HG03521 (cell line): ENCODE measurements around the gene PPP6R2.

Experiments
- ATAC-seq: cut with Tn5 transposase; IDR thresholded peaks from one replicate; pipeline ENCODE4 v1.9.1; 2021; ENCODE audit warnings: mild to moderate bottlenecking, moderate library complexity; ENCODE audit not compliant: unreplicated experiment

The PPP6R2 gene

GRCh38 chr22:50304528-50305392, 38.4 kb upstream of the PPP6R2 start:
- no peak for ATAC-seq

- ATAC-seq: no peak
Observed at GRCh38 chr22:50305393-50305922, 37.7 kb upstream of the PPP6R2 start.

GRCh38 chr22:50305923-50306566, 37.1 kb upstream of the PPP6R2 start:
- no peak for ATAC-seq

GRCh38 chr22:50306753-50307749, 36.1 kb upstream of the PPP6R2 start, which contains the start of gene PLXNB2:
Gene PLXNB2, minus strand, starts transcription at chr22:50307646. Its CDS starts 17,062 bp downstream, at chr22:50290584.
- peak; percentile 35 for ATAC-seq

- no peak for ATAC-seq
Observed at GRCh38 chr22:50307890-50308596, 35.1 kb upstream of the PPP6R2 start.

- ATAC-seq: no peak
Observed at GRCh38 chr22:50308597-50308935, 34.6 kb upstream of the PPP6R2 start.

- ATAC-seq: no peak
Observed at GRCh38 chr22:50308986-50309600, 34.0 kb upstream of the PPP6R2 start.

- no peak for ATAC-seq
Observed at GRCh38 chr22:50309601-50309991, 33.5 kb upstream of the PPP6R2 start.

GRCh38 chr22:50310031-50310722, 33.0 kb upstream of the PPP6R2 start:
- no peak for ATAC-seq

GRCh38 chr22:50310949-50311444, 32.1 kb upstream of the PPP6R2 start:
- ATAC-seq: no peak

- no peak for ATAC-seq
Observed at GRCh38 chr22:50311606-50312351, 31.3 kb upstream of the PPP6R2 start.

- no peak for ATAC-seq
Observed at GRCh38 chr22:50312371-50312770, 30.8 kb upstream of the PPP6R2 start.

GRCh38 chr22:50313021-50313420, 30.1 kb upstream of the PPP6R2 start:
- ATAC-seq: no peak

GRCh38 chr22:50313600-50313999, 29.5 kb upstream of the PPP6R2 start:
- no peak for ATAC-seq

GRCh38 chr22:50314081-50314454, 29.1 kb upstream of the PPP6R2 start:
- no peak for ATAC-seq

GRCh38 chr22:50314455-50315288, 28.5 kb upstream of the PPP6R2 start:
- ATAC-seq: peak; percentile 66

- no peak for ATAC-seq
Observed at GRCh38 chr22:50315289-50316113, 27.6 kb upstream of the PPP6R2 start.
